NCI-H2196 (cell line): Measurements from ENCODE around the gene NFAT5.
"Not testable (repeated sequence)": the region's sequence is repeated elsewhere in the genome, so short reads cannot be mapped to it uniquely, and the experiment has no call there.

ENCODE experiments used
- DNase-seq: peaks from one replicate; lab custom pipeline; 2025; ENCODE audit not compliant: unreplicated experiment; lab: John Stamatoyannopoulos, UW

NFAT5 gene

GRCh38 chr16:69636563-69637146, 70.9 kb downstream of the NFAT5 start:
- DNase-seq: not testable (repeated sequence)

GRCh38 chr16:69637206-69637865, 71.6 kb downstream of the NFAT5 start:
- DNase-seq: not testable (repeated sequence)

- not testable (repeated sequence) for DNase-seq
These were observed 78.2 kb downstream of the NFAT5 start for GRCh38 chr16:69643997-69644396.

- no peak for DNase-seq
These were observed 79.0 kb downstream of the NFAT5 start for GRCh38 chr16:69644790-69645189.

GRCh38 chr16:69647020-69647419, 81.3 kb downstream of the NFAT5 start:
- DNase-seq: no peak

- no peak for DNase-seq
These were observed 85.5 kb downstream of the NFAT5 start for GRCh38 chr16:69651217-69651616.

- no peak for DNase-seq
These were observed 88.6 kb downstream of the NFAT5 start for GRCh38 chr16:69654280-69654931.

GRCh38 chr16:69660166-69660565, 94.4 kb downstream of the NFAT5 start:
- no peak for DNase-seq

- DNase-seq: no peak
These were observed 97.1 kb downstream of the NFAT5 start for GRCh38 chr16:69662901-69663300.

- DNase-seq: no peak
These were observed 98.1 kb downstream of the NFAT5 start for GRCh38 chr16:69663846-69664245.

- no peak for DNase-seq
These were observed 103.8 kb downstream of the NFAT5 start for GRCh38 chr16:69669577-69669976.

GRCh38 chr16:69672315-69672997, 106.7 kb downstream of the NFAT5 start:
- DNase-seq: no peak

GRCh38 chr16:69672998-69673713, 107.4 kb downstream of the NFAT5 start:
- DNase-seq: no peak

- DNase-seq: no peak
These were observed 114.6 kb downstream of the NFAT5 start for GRCh38 chr16:69680358-69680757.

GRCh38 chr16:69688589-69688988, 122.8 kb downstream of the NFAT5 start:
- no peak for DNase-seq

- no peak for DNase-seq
These were observed 126.5 kb downstream of the NFAT5 start for GRCh38 chr16:69691980-69692911.

- DNase-seq: no peak
These were observed 128.2 kb downstream of the NFAT5 start for GRCh38 chr16:69693916-69694315.

- DNase-seq: no peak
These were observed 132.6 kb downstream of the NFAT5 start for GRCh38 chr16:69698404-69698803.

- no peak for DNase-seq
These were observed 134.1 kb downstream of the NFAT5 start for GRCh38 chr16:69699915-69700314.

GRCh38 chr16:69701452-69701851, 135.7 kb downstream of the NFAT5 start:
- no peak for DNase-seq
